A549 (cell line): Measurements from ENCODE around the gene PI4K2A. TPM values are rescaled to one million over a fixed set of nuclear protein-coding genes. Genes with fewer than 3 reads are reported as not detected.

Experiments used
- ATAC-seq, 2 experiments: fragments of 200-7000 bp in 1 of 2; fragments of >200 bp in 1 of 2; cut with Nextera tagmentation in 1 of 2; cut with Tn5 transposase in 1 of 2; 3 replicates each; pipeline versions ENCODE4 v1.8.0 to v1.9.1; 2018 to 2020; ENCODE audit warnings: mild to moderate bottlenecking in 1 of 2, moderate library complexity in 1 of 2
- CTCF ChIA-PET: fragments of 300-600 bp; sonication (Branson Sonifier 250); formaldehyde crosslinking; extraction: SDS; loops from one replicate; lab custom pipeline; 2021; ENCODE audit warnings: antibody characterized with exemption, inconsistent platforms; lab: Yijun Ruan, JAX
- POLR2A ChIA-PET: fragments of 350-600 bp; formaldehyde crosslinking; extraction: SDS; loops from one replicate; lab custom pipeline; 2021; ENCODE audit warnings: antibody characterized with exemption, inconsistent platforms; lab: Yijun Ruan, JAX
- DNase-seq, 2 experiments: peaks; one replicate each; pipeline versions ENCODE4 v3.0.0 to v3.0.0-alpha.2; 2011 to 2016; ENCODE audit warnings: low read depth in 1 of 2, low spot score in 1 of 2
- FAIRE-seq: peaks from 2 replicates; lab custom pipeline; 2011; peaks lifted over from hg19 to GRCh38; lab: Jason Lieb, UNC
- H3K27ac ChIP-seq, 2 experiments: fragments of >200 bp; sonication (Bioruptor Twin); formaldehyde crosslinking; 3 replicates each; pipeline ENCODE4 v1.5.1; 2016 to 2017
- H3K4me1 ChIP-seq: fragments of >200 bp; sonication (Bioruptor Twin); formaldehyde crosslinking; 3 replicates; pipeline ENCODE4 v1.6.1; 2016
- H3K4me2 ChIP-seq: fragments of >200 bp; sonication (Bioruptor Twin); formaldehyde crosslinking; 3 replicates; pipeline ENCODE4 v1.6.1; 2016
- H3K4me3 ChIP-seq: fragments of >200 bp; sonication (Bioruptor Twin); formaldehyde crosslinking; 3 replicates; pipeline ENCODE4 v1.5.1; 2016
- H3K9me3 ChIP-seq: fragments of >200 bp; sonication (Bioruptor Twin); formaldehyde crosslinking; 3 replicates; pipeline ENCODE4 v1.6.1; 2016
- BHLHE40 ChIP-seq: IDR thresholded peaks from 2 replicates; pipeline ENCODE4 v1.6.1; 2012; ENCODE audit warnings: low read depth, low read length, inconsistent platforms
- CHD2 ChIP-seq: fragments of 150-350 bp; IDR thresholded peaks from 2 replicates; pipeline ENCODE4 v1.6.1; 2014; ENCODE audit warnings: low read length; ENCODE audit not compliant: partially characterized antibody
- FOSB ChIP-seq: fragments of 250-450 bp; sonication (Bioruptor Pico); IDR thresholded peaks from 2 replicates; pipeline ENCODE4 v1.5.0; 2020; ENCODE audit warnings: mild to moderate bottlenecking, moderate library complexity
- FOSL2 ChIP-seq, 2 experiments: fragments of 450-650 bp in 1 of 2; fragments of >200 bp in 1 of 2; sonication (Bioruptor Twin) in 1 of 2; formaldehyde crosslinking; IDR thresholded peaks; 2 replicates each; pipeline versions ENCODE4 v1.5.0 to v1.6.1; 2016 to 2020; ENCODE audit warnings: mild to moderate bottlenecking in 1 of 2, moderate library complexity in 1 of 2
- HEYL ChIP-seq: fragments of 250-450 bp; sonication (Bioruptor Pico); IDR thresholded peaks from 2 replicates; pipeline ENCODE4 v1.8.0; 2021; ENCODE audit warnings: mild to moderate bottlenecking, moderate library complexity
- HOXB13 ChIP-seq: fragments of 250-450 bp; sonication (Bioruptor Pico); IDR thresholded peaks from 2 replicates; pipeline ENCODE4 v1.5.0; 2020; ENCODE audit warnings: low read depth, mild to moderate bottlenecking, moderate library complexity
- HOXB5 ChIP-seq: fragments of 250-450 bp; sonication (Bioruptor Pico); IDR thresholded peaks from 2 replicates; pipeline ENCODE4 v1.5.0; 2020; ENCODE audit warnings: mild to moderate bottlenecking, moderate library complexity
- JUN ChIP-seq, 2 experiments: fragments of >200 bp; sonication (Bioruptor Twin); formaldehyde crosslinking; IDR thresholded peaks; 2 replicates in 1 of 2; 3 replicates in 1 of 2; pipeline ENCODE4 v1.6.1; 2016 to 2017
- MAFK ChIP-seq: fragments of 450-650 bp; IDR thresholded peaks from 2 replicates; pipeline ENCODE4 v1.6.1; 2014; ENCODE audit not compliant: partially characterized antibody
- NFE2L2 ChIP-seq: fragments of 150-350 bp; conservative IDR thresholded peaks from 2 replicates; pipeline ENCODE4 v1.6.1; 2014; ENCODE audit warnings: low read length
- PHF8 ChIP-seq: fragments of 200-600 bp; sonication (generic); IDR thresholded peaks from 2 replicates; pipeline ENCODE4 v1.6.1; 2016; ENCODE audit warnings: low read depth, mild to moderate bottlenecking, antibody characterized with exemption, moderate library complexity, borderline replicate concordance
- POLR2AphosphoS2 ChIP-seq: conservative IDR thresholded peaks from 2 replicates; pipeline ENCODE4 v1.6.1; 2012; ENCODE audit warnings: low read length, improper control_type of control experiment, inconsistent platforms
- RFX5 ChIP-seq: fragments of 450-650 bp; IDR thresholded peaks from 2 replicates; pipeline ENCODE4 v1.7.1; 2014; ENCODE audit warnings: antibody characterized with exemption, mild to moderate bottlenecking, moderate library complexity
- RNF2 ChIP-seq: fragments of 200-600 bp; sonication (generic); IDR thresholded peaks from 2 replicates; pipeline ENCODE4 v1.6.1; 2016; ENCODE audit warnings: low read depth, mild to moderate bottlenecking, antibody characterized with exemption, moderate library complexity, borderline replicate concordance
- TFCP2L1 ChIP-seq: fragments of 250-450 bp; sonication (Bioruptor Pico); IDR thresholded peaks from 2 replicates; pipeline ENCODE4 v1.5.0; 2021; ENCODE audit warnings: mild to moderate bottlenecking
- ZC3H11A ChIP-seq: fragments of 450-650 bp; IDR thresholded peaks from 2 replicates; pipeline ENCODE4 v1.6.1; 2014; ENCODE audit warnings: antibody characterized with exemption, mild to moderate bottlenecking
- ZNF302 ChIP-seq: fragments of 250-450 bp; sonication (Bioruptor Pico); IDR thresholded peaks from 2 replicates; pipeline ENCODE4 v1.9.0; 2021; ENCODE audit warnings: inconsistent platforms, mild to moderate bottlenecking, moderate library complexity
- ZSCAN20 ChIP-seq: fragments of 250-450 bp; sonication (Bioruptor Pico); IDR thresholded peaks from 2 replicates; pipeline ENCODE4 v1.8.0; 2022; ENCODE audit warnings: mild to moderate bottlenecking, moderate library complexity
- WGBS: methylation state at CpG from one replicate; pipeline ENCODE4 v1.1.6; 2017; ENCODE audit errors: missing lambda C conversion rate; 5-methylcytosine and 5-hydroxymethylcytosine counted together
- polyA plus RNA-seq, 4 experiments: library from polyadenylated mRNA; depleted of rRNA in 3 of 4; stranded (reverse); fragments of >200 nt; fragmentation: RNase III in 1 of 4; extraction: RNeasy Plus Mini Kit Qiagen cat#74134 plus additional on column Dnase treatment in 1 of 4; gene quantifications; 2 replicates in 3 of 4; 3 replicates in 1 of 4; pipeline ENCODE4 v1.2.3, GENCODE V29; 2011 to 2017
- TF ChIP-seq, protein P1 (sequence below): IDR thresholded peaks from 2 replicates; pipeline ENCODE4 v1.6.1; 2012
- TF ChIP-seq, protein P2 (sequence below): fragments of 150-350 bp; IDR thresholded peaks from 2 replicates; pipeline ENCODE4 v1.6.1; 2014; ENCODE audit warnings: low read depth, mild to moderate bottlenecking, low read length
- TF ChIP-seq, protein P3 (sequence below): fragments of >200 bp; sonication (Bioruptor Twin); formaldehyde crosslinking; IDR thresholded peaks from 3 replicates; pipeline ENCODE4 v1.6.1; 2016
- TF ChIP-seq, protein P4 (sequence below): IDR thresholded peaks from 2 replicates; pipeline ENCODE4 v1.6.1; 2012; ENCODE audit warnings: low read depth, borderline replicate concordance
- TF ChIP-seq, protein P5 (sequence below): fragments of 200-600 bp; sonication (generic); IDR thresholded peaks from 2 replicates; pipeline ENCODE4 v1.6.1; 2016; ENCODE audit warnings: antibody characterized with exemption, mild to moderate bottlenecking, moderate library complexity

The PI4K2A gene
- polyA plus RNA-seq, 2 of the 4 experiments (the other 2 are of a cell fraction), result 16.6 TPM

DNA sequence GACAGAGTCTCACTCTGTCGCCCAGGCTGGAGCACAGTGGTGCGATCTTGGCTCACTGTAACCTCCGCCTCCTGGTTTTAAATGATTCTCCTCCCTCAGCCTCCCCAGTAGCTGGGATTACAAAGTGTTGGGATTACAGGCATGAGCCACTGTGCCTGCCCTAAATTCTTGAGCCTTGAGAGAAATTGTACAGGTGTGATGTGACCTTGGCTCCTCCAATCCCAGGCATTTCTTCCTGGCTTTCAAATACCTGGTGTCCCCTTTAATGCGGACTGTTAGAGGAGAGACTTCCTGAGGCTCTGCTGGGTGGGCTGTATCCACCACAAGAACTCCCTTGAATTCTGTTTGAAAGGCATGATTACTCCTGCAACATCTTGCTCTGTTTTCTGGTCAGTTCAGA is 22.2 kb upstream of the PI4K2A start:
- ChIA-PET CTCF (interaction anchor here (0.8 to 39.7 kb wide), 7 partner anchors 8 to 156 kb away, joined by 3 to 1048 read pairs (median 3); partner anchors contain the start of genes ANKRD2, C10orf62 and HOGA1), POLR2A (no interaction called here)
- ATAC-seq, result no peak
- no peak for DNase-seq
- FAIRE-seq, result no peak
- no peak overlapping the region for H3K4me3 ChIP-seq
- H3K4me1 ChIP-seq, result no peaks in the 10 kb centered on the region
- 93% methylated on average over 4 of the region's 4 CpGs for WGBS
- H3K27ac ChIP-seq, result no peak overlapping the region
- H3K9me3 ChIP-seq, result no peaks in the 10 kb centered on the region
- TF ChIP-seq, protein P1, sequence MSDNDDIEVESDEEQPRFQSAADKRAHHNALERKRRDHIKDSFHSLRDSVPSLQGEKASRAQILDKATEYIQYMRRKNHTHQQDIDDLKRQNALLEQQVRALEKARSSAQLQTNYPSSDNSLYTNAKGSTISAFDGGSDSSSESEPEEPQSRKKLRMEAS, result no peak
- TF ChIP-seq TFCP2L1 (CRISPR knock-in tag), result no peak
- no peak for TF ChIP-seq FOSB (CRISPR knock-in tag)
- no peak for TF ChIP-seq BHLHE40
- TF ChIP-seq HEYL, result no peak
- no peak for TF ChIP-seq ZSCAN20 (CRISPR knock-in tag)
- TF ChIP-seq MAFK, result no peak
- TF ChIP-seq ZC3H11A, result no peak
- TF ChIP-seq HOXB13 (CRISPR knock-in tag), result no peak
- no peak for TF ChIP-seq RFX5
- TF ChIP-seq FOSL2 (IDR thresholded peaks at IDR 0.05), result no peak
- TF ChIP-seq FOSL2 (CRISPR knock-in tag; IDR thresholded peaks at IDR 0.05), result no peak
- no peak for TF ChIP-seq JUN (IDR thresholded peaks at IDR 0.05)
- TF ChIP-seq, protein P2, sequence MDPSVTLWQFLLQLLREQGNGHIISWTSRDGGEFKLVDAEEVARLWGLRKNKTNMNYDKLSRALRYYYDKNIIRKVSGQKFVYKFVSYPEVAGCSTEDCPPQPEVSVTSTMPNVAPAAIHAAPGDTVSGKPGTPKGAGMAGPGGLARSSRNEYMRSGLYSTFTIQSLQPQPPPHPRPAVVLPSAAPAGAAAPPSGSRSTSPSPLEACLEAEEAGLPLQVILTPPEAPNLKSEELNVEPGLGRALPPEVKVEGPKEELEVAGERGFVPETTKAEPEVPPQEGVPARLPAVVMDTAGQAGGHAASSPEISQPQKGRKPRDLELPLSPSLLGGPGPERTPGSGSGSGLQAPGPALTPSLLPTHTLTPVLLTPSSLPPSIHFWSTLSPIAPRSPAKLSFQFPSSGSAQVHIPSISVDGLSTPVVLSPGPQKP, result no peak
- no peak for TF ChIP-seq POLR2AphosphoS2
- TF ChIP-seq ZNF302 (CRISPR knock-in tag), result no peak
- TF ChIP-seq CHD2, result no peak
- no peak for TF ChIP-seq RNF2
- TF ChIP-seq PHF8, result no peak
- TF ChIP-seq HOXB5 (CRISPR knock-in tag), result no peak
- no peak overlapping the region for H3K4me2 ChIP-seq

DNA sequence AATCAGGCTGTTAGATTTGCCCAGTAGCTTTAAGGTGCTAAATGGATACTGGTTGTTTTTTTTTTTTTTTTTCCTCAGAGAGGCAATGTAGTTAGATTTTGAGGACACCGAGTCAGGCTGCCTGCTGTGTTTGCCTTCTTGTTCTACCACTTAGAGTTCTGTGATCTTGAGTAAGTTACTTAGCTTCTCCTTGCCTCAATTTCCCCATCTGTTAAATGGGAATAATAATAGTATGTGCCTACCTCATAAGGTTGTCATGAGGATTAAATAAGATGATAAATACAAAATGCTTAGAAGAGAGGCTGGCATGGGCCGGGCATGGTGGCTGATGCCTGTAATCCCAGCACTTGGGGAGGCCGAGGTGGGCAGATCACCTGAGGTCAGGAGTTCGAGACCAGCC is 21.7 kb upstream of the PI4K2A start:
- no peak for FAIRE-seq
- no peak for DNase-seq
- CTCF ChIA-PET, result interaction anchor here (0.8 to 39.7 kb wide), 7 partner anchors 9 to 157 kb away, joined by 3 to 1048 read pairs (median 3); partner anchors contain the start of genes ANKRD2, C10orf62 and HOGA1
- Histone ChIP-seq H3K27ac (no peak overlapping the region), H3K9me3 (no peaks in the 10 kb centered on the region), H3K4me2 (no peak overlapping the region), H3K4me1 (no peaks in the 10 kb centered on the region), H3K4me3 (no peak overlapping the region)
- ATAC-seq, result no peak
- 94% methylated on average over 4 of the region's 4 CpGs for WGBS
- TF ChIP-seq POLR2AphosphoS2, result no peak
- no peak for TF ChIP-seq ZC3H11A
- TF ChIP-seq, protein P3, sequence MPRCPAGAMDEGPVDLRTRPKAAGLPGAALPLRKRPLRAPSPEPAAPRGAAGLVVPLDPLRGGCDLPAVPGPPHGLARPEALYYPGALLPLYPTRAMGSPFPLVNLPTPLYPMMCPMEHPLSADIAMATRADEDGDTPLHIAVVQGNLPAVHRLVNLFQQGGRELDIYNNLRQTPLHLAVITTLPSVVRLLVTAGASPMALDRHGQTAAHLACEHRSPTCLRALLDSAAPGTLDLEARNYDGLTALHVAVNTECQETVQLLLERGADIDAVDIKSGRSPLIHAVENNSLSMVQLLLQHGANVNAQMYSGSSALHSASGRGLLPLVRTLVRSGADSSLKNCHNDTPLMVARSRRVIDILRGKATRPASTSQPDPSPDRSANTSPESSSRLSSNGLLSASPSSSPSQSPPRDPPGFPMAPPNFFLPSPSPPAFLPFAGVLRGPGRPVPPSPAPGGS, result no peak
- TF ChIP-seq, protein P4, sequence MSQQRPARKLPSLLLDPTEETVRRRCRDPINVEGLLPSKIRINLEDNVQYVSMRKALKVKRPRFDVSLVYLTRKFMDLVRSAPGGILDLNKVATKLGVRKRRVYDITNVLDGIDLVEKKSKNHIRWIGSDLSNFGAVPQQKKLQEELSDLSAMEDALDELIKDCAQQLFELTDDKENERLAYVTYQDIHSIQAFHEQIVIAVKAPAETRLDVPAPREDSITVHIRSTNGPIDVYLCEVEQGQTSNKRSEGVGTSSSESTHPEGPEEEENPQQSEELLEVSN, result no peak
- POLR2A ChIA-PET, result no interaction called here

DNA sequence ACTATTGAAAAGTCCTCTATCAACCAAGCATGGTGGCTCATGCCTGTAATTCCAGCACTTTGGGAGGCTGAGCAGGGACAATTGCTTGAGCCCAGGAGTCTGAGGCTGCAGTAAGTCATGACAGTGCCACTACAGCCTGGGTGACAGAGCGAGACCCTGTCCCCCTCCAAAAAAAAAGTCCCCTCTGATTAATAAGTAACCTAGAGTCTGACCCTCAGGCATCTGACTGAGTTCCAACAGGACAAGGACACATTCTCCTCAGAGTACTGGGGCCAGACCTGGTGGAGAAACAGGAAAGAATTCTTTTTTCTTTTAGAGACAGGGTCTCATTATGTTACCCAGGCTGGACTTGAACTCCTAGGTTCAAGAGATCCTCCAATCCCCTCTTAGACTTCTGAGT is 17.2 kb upstream of the PI4K2A start:
- H3K4me1 ChIP-seq, result no peaks in the 10 kb centered on the region; the same call in 2 of the 3 replicates
- TF ChIP-seq, protein P5, sequence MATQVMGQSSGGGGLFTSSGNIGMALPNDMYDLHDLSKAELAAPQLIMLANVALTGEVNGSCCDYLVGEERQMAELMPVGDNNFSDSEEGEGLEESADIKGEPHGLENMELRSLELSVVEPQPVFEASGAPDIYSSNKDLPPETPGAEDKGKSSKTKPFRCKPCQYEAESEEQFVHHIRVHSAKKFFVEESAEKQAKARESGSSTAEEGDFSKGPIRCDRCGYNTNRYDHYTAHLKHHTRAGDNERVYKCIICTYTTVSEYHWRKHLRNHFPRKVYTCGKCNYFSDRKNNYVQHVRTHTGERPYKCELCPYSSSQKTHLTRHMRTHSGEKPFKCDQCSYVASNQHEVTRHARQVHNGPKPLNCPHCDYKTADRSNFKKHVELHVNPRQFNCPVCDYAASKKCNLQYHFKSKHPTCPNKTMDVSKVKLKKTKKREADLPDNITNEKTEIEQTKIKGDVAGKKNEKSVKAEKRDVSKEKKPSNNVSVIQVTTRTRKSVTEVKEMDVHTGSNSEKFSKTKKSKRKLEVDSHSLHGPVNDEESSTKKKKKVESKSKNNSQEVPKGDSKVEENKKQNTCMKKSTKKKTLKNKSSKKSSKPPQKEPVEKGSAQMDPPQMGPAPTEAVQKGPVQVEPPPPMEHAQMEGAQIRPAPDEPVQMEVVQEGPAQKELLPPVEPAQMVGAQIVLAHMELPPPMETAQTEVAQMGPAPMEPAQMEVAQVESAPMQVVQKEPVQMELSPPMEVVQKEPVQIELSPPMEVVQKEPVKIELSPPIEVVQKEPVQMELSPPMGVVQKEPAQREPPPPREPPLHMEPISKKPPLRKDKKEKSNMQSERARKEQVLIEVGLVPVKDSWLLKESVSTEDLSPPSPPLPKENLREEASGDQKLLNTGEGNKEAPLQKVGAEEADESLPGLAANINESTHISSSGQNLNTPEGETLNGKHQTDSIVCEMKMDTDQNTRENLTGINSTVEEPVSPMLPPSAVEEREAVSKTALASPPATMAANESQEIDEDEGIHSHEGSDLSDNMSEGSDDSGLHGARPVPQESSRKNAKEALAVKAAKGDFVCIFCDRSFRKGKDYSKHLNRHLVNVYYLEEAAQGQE, result no peak
- TF ChIP-seq NFE2L2, result no peak
- ChIA-PET CTCF (interaction anchor here (1.2 to 10.7 kb wide), 4 partner anchors 11 to 51 kb away, joined by 3 to 97 read pairs (median 17); partner anchors contain the start of gene ANKRD2), POLR2A (no interaction called here)
- H3K4me2 ChIP-seq, result no peak overlapping the region
- DNase-seq, result no peak
- H3K9me3 ChIP-seq, result no peaks in the 10 kb centered on the region
- WGBS, result 89% methylated on average over 1 of the region's 1 CpG
- no peak overlapping the region for H3K27ac ChIP-seq
- no peak for ATAC-seq
- no peak for FAIRE-seq
- no peak overlapping the region for H3K4me3 ChIP-seq
